ENCODE measurements around the gene GGACT.

GGACT gene

DNA sequence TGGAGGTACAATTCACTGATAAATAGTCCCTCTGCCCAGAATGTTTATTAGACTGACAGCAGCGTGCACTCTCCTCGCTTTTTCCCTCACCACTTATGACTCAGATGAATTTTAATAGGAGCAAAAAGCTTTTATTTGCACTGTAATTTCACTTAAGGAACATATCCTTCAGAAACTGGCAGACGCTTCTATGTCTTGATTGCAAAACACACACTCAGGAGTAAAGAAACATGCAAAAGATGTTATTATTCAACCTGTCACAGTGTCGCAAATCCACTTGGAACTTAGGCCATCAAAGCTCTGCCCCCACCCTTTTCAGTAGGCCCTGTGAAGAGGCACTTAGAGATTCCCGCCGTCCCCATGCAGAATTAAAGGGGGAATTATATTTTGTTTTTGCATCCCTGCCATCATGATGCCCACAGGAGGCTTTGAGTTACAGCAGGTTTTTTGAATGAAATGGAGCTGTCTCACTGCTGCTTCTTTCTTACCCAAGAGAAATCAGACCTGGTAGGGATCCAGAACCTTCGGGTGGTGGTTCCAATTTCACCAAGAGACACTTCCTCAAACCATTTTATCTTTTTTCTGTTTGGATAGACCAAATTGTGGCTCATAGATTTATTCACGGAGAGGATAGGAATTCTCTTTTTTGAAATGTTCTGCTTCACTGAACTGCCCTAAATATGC lies 74.5 kb downstream of the GGACT start:
- no peak for DNase-seq (ENCODE audit: low read depth in 2 of 2)

DNA sequence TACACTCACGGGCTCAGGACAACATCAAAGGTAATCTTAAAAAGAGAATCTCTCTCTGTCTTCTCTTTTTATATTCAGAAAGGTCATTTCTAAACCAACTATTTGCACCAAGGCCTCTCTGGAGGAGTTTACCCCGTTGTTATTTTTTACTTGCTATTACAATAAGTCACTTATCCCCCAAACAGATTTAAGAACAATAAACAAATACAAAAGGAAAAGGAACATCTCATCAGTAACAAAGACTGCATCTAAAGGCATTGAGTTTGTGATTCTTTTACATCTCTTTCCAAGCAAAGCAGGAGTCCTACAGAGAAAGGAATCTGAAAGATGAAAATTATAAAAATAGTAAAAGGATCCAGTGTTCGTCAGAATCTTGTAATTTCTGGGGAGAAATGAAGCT lies 75.4 kb downstream of the GGACT start:
- DNase-seq (ENCODE audit: low read depth in 2 of 2) = no peak

DNA sequence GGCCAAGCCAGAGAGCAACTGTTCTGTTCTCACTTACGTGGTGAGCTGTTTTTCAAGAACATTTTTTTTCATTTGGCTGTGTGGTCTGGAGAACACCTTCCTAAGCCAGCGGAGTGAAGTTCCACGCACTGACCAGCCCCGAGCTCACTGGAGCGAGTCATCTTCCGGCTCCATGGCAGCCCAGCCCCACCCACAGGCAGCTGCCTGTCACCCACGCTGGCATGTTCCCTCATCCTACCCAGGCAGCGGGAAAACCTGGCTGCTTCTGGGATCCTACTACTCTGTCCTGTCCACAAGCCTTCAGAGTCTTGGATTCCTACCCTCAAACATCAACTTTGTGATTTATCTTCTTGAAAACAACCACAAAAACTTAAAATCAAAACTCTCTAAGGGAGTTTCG lies 76.2 kb downstream of the GGACT start:
- DNase-seq (ENCODE audit: low read depth in 2 of 2) = no peak

DNA sequence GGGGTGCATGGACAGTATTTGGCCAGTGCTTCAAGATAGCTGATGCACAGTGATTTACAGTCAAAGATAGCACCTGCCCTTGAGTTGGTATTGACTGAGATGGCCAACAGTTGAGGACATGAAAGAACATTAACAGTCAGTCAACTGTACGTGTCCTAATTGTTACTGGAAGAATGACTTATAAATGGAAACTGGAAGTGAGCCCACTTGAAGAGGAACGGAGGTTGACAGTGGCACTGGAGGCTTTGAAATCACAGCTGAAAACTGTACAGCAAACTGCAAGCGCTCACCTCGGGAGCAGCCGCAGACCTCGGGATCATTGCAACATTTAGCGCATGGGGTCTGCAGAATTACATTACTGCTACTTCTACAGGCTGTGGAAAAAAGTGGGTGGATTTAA lies 77.1 kb downstream of the GGACT start:
- no peak for DNase-seq (ENCODE audit: low read depth in 2 of 2)

DNA sequence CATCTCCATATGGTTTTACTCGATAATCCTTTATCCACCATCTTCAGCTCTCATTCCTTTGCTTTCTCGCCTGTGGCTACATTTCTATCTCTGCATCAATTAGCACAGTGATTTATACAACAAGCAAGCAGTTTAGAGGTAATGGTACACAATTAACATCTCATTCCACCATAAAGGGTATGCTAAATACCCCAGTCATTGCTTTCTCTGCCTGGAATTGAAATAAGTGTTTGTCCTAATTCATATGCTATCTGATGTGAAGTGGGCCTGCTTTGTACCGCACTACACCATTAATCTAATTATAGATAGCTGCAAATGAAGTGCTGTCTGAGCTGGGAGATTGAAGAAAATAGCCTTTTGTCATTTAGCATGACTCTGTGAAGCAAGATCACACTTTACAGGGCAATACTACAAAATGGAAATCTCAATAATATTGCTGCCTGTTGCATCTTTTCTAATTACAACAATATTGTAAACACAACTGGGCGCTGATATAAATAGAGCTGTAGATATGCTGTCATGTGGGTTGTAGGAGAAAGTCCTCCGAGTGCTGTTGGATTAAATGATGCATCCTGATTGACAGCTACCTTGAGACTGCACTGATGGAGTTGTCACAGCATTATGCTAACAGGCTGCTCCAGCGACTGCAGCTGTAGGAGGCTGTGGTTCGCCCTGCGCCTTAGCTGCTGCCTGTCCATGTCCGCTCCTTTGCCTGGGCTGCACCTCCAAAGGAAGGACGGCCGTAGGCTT lies 78.2 kb downstream of the GGACT start:
- no peak for DNase-seq (ENCODE audit: low read depth in 2 of 2)

DNA sequence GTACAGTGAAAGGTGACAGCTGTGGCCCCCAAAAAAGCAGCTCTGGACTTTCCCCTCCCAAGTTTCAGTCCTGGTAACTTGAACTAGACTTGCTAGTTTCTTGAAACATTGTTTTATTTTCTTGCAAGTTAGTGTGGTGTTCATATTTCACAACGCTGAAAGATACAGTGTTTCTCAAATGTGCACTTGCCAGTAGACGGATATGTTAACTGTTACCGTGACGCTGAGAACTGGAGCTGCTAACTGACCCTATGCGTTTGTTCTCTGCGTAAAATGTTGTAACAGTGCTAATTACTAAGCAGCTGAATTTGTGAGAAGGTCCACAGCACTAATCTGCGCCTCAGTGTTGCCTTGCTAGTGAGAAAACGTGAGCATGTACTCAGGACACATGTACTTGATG lies 79.6 kb downstream of the GGACT start:
- no peak for DNase-seq (ENCODE audit: low read depth in 2 of 2)

DNA sequence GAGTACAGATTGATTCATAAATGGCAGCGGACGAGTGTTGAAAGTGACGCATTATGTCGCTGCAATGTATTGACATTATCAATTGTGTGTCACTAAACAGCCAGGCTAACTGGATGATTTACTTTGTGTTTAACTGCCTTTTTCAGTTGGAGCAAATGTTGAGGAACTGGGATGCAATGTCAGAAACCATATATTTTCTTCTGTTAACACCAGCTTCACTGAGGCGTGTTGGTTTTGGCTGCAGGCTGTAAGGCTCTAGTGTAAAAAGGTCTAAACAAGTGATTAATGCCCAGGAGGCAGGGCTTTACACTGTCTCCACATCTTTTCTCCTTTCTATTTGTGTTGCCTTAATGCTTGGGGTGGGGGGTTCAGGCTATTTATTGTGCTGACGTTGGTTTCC lies 80.1 kb downstream of the GGACT start:
- DNase-seq (ENCODE audit: low read depth in 2 of 2) = no peak

DNA sequence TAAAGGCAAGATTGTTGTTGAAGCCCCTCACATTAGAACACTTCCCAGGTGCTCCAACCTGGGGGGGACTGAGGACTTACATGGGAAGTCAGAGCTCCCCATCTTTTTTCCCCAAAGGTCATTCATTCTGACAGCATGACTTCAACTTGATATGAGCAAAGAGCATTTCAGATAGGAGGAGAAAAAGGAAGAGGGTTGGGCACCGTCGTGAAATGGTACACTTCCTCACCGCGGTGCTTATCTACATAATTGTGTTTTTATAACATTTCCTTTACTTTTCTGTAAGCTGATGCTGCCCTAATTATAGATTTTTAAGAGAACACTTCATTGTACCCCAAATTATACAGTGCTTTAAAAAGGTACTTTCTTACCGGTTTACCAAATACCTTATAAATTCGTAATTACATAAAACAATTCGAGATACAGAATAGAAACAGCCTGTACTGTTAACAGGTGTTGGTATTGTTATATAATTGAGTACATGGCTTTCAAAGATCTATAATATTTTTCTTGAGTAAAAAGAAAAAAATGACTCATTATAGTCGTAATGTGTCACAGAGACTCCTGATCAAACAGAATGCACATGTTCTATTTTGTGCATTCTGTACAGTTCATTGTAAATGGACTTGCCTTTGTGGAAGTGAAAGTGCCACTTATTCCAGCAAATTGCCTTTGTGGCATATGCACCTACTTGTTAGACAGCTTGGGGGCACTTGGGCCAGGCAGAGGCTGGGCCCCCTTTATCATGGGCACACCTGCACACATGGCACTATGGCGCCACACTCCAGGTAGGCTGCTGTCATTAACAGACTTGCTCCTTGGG lies 81.8 kb downstream of the GGACT start:
- DNase-seq (ENCODE audit: low read depth in 2 of 2) = no peak

DNA sequence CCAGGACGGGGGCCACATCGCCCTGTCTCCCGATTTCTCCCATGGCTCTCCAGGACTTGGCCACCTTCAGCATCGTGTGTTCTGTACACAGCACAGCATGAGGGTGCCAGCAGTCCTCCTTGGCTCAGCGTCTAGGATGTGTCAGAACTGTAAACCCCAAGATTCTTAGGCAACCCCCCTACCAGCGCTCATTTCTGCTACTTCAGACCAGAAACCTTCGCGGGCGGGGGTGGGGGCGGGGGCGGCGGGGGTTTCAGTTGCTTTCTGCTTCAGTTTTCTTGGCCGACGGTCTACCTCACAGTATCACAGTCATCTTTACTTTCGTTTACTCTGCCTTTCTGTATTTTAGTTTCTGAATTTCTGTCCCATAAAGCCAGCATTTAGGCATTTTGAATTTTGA lies 82.4 kb downstream of the GGACT start:
- peak in 1 of 2 donors; percentile 13 for DNase-seq (ENCODE audit: low read depth in 2 of 2)

DNA sequence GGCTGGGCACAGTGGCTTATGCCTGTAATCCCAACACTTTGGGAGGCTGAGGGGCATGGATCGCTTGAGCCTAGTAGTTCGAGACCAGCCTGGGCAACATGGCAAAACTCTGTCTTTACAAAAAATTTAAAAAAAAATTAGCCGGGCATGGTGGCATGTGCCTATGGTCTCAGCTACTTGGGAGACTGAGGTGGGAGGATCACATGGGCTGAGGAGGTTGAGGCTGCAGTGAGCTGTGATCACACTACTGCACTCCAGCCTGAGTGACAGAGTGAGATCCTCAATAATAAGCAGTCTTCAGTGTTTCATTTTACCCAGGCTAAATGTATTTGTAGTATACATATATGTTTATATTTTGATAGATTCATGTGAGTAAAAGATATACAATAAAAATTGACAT lies 85.0 kb downstream of the GGACT start:
- DNase-seq (ENCODE audit: low read depth in 2 of 2) = no peak

DNA sequence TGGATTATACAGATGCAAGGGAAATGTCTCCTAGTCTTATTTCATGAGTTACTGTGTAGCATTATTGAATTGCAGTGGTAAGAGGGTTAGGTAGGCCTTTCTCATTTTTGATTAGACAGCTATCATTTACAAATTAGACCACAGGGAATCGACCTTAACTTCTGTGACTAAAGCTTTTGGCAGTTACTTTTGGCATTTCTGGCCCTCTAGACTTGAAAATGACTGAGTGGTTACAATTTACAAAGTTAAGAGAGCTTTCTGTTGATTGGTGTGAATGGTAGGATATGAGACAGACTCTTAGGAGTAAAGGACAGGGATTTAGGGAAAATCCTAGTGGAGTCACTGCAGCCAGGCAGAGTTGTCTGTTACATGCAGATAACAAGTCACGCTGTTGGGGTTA lies 86.1 kb downstream of the GGACT start:
- DNase-seq (ENCODE audit: low read depth in 2 of 2) = no peak

DNA sequence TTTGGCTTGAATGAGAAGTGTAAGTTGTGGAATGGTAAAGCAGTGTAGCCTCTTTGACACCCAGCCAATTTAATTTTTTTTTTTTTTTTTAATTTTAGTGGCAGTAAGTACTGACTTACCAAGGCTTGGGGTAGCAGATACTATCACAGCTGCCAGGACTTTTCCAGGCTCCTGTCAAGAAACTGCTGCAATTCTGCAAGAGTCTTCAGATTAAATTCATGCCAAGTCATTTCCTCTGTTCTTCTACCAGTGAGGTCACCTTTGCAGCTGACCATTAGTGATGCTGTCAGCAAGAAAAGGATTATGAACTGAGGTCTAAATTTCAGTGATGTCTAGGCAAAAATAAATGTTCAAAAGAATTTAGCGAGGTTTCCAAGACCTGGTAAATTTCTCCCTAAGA lies 91.2 kb downstream of the GGACT start:
- no peak for DNase-seq (ENCODE audit: low read depth in 2 of 2)

DNA sequence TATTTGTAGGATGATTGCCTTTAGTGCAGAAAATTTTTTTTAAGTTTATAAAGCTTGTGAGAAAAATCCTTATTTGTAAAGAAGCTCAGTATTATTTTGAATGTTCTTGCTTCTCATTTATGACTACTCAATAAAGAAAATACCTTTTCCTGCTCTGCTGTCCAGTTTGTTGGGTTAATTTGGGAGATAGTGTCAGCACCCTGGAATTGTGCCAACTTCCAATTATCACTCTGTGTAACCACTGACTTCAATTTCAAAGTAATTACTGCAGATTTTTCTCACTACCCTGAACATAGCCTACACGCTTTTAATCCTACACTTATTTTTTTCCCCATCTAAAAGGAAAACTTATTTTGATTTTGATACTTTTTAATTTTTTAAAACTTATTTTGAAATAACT lies 93.1 kb downstream of the GGACT start:
- DNase-seq (ENCODE audit: low read depth in 2 of 2) = no peak

DNA sequence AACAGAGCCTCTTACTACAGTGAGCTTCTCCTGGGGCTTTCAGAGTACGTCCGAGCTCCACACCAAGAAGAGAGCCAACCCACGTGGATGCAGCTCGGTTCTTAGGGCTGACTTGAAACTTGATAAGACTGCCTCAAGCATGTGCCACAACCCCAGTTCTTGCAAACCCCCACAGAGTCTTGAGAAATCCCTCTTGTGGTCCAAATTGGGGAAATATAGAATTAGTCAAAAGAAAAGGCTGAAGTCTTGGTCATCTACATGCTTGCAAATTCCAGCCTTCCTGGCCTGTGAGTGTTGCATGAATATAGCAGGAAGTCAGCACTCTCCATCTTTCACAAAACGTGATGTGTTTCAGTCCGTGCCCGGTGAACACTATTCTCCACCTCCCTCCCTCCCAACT lies 95.2 kb downstream of the GGACT start:
- no peak for DNase-seq (ENCODE audit: low read depth in 2 of 2)

DNA sequence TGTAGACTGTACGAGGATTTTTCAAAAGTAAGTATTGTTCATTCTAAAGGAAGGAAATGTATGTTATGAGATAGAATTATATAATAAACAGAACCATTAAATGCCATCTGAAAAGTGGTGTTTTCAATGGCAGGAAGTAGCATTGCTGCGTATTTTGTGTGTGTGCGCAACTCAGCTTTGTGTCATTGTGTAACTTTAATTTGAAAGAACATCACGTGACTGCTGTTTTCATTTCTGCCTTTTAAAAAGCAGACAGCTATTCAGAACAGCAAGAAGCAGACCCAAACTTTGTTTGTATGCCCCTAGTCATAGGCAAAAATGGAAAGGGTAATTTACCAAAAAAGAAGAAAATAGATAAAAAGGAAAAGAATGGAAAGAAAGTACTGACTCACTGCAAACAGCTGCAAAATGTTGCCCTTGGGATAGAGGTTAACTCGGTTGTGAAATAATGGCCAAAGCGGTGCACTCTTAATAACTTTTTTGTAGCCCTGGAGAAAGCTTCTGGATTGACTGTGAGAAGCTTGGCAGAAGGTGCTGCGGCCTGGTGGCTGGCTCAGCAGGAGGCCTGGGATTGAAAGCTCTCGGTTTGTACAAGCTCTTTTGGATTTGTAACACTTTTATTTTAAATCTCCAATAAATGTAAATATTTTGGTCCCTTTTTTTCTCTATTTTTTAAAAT lies 97.3 kb downstream of the GGACT start:
- DNase-seq (ENCODE audit: low read depth in 2 of 2) = no peak

DNA sequence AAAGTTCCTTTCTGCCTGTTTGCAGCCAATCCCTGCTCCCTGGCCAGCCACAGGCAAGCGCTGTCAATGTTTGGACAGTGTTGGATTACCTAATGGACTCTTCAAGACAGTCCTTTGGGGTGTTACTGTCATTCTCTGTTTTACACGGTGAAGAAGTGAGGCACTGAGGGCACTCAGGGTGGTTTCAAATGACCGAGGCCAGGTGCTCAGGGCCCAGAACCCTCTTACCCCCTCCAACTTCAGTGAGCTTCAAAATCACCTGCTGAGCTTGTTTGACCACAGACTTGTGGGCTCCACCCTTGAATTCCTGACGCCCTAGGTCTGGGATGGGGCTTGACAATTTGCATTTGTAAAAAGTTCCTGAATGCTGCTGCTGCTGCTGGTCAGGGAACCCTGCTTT lies 97.9 kb downstream of the GGACT start:
- DNase-seq (ENCODE audit: low read depth in 2 of 2) = no peak

DNA sequence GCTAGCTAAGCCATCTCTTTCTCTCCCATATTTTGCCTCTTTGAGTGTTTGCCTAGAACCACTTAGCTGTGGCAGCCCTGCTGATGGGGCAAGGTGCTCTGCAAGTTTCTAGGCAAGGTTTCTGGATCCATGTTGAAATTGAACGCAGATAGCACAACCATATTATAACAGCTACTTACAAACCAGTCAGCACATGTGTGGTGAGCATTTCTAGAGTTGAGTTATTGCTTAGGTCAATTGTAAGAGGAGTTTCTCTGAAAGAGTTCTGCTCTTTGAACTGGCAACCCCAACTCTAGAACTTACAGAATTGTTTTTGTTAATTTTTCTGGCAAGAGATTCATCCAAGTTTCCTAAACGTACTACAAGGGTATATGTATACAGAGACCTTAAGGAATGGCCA lies 103.3 kb downstream of the GGACT start:
- no peak for DNase-seq (ENCODE audit: low read depth in 2 of 2)

DNA sequence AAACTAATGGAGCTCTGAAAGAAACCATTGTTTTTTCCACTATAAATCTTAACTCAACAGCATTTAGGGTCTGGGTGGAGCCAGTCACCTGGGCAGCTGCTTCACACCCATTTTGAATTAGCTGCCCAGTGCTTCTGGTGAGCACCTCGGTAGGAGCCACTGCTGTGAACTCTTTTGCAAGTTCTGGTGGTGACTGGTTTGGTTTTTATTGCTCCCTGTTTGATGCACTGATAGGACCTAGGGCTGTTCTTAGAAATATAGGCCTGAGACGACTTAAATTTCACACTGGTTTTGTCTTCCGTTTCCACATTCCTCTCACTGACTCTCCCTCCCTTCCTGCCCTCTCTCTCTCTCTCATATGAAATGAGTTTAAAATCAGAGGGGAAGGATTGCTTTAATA lies 103.9 kb downstream of the GGACT start:
- DNase-seq (ENCODE audit: low read depth in 2 of 2) = no peak

DNA sequence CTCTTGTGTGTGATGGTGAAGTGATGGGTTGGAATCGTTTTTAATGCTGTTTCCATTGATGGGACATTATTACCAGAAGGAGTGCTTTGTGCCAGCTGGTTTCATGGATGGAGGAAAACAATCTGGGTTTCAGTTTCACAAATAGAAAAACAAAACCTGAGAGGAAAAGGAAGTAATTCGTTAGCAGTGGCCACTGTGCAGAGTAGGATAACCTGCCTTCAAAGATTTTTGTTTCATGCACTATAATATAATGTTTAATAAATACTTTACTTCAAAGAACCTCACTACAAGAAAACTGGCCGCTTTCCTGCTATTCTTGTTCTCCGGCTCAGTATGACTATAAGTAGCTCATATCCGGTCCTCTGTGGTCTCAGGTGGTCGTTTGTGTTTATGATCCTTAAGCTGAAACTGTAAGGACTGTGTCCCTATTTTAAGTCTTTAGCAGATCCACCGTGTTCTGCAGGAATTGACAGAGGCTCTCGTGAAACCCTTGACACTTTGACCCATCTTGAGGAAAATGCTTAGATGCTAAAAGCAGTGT lies 104.7 kb downstream of the GGACT start:
- no peak for DNase-seq (ENCODE audit: low read depth in 2 of 2)

DNA sequence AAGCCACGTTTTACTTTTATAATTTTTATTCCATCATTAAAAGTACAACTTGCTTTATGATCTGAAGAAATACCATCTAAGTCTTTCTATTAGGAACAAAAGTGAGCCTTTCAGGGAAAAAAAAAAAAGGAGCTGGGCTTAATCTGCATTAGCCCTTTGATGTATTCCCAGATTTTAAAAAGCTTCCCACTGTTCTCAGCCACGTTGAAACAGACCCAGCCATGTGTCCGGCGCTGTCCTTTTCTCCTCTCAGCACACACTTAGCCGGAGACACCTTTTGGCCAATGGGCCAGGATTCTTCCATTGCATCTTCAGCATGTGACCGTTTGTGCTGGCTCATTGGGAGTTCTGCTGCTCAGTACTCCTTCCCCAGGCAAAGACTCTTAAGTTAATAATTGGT lies 105.5 kb downstream of the GGACT start:
- DNase-seq (ENCODE audit: low read depth in 2 of 2) = no peak

DNA sequence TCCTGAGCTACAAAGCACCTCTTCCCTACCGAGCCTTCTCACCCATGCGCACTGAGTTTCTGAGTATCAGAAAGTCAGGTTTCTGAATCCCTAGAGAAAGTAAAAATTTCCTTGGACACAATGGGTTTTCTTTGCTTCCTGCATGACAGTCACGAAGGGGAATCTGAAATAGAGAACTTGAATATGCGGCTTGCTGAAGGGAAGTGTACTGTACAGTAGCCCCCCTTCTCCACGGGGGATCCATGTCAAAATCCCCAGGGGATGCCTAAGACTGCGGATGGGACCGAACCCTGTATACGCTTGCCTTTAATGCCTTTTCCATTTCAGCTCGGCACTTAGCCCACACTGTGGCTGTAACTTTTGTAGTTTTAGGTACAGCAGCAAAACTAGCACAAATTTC lies 107.9 kb downstream of the GGACT start:
- DNase-seq (ENCODE audit: low read depth in 2 of 2) = no peak

Data from stimulated activated CD8-positive, alpha-beta memory T cell treated with anti-CD3 and anti-CD28 coated beads, Interleukin-7, amount 100 ng/mL, for 4 hours (primary cell).